T1000 (cell line): ENCODE results near the gene MISP3.

Source experiments
- DNase-seq: peaks from one replicate; lab custom pipeline; 2025; ENCODE audit warnings: mixed read lengths; lab: John Stamatoyannopoulos, UW

Gene MISP3

DNA sequence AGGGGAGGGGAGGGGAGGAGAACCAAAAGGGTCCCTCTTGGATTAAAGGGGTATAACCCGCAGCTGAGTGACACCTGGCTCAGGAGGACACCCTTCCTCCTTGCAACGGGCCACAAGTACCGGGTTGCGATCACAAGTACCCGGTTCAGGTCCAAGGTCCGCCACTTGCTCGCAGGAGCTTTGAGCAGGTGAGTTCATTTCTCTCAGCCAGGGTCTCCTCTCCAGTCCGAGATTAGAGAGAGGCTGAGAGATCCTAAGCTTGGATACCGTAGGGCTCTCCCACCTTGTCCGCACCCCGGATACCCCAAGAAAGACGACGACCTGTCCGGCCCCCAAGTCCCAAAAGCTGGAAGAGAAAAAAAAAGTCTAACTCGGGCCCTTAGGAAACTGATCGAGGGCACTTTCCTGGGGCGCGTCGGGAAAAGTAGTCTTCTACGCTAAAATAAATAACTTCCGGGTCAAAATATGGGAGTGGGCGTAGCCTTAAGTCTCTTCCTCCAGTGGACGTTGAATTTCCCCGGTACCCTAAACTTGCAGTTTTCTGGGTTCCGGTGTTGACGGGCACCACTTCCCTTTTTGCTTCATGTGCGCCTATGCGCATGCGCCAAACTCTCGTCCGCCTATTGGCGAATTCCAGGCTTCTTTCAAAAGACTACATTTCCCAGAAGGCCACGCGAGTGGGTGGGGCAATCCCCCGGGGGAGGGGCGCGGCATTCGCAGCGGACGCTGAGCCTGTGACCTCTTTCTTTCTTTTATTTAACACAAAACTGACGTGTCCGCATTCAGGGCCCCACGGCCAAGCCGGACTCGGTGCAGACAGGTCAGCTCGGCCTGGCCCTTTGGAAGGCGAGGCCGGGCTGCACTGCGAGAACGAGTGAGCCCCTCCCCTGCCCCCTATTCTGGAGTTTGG lies 8.6 kb downstream of the MISP3 start:
- peak; percentile 97 for DNase-seq

DNA sequence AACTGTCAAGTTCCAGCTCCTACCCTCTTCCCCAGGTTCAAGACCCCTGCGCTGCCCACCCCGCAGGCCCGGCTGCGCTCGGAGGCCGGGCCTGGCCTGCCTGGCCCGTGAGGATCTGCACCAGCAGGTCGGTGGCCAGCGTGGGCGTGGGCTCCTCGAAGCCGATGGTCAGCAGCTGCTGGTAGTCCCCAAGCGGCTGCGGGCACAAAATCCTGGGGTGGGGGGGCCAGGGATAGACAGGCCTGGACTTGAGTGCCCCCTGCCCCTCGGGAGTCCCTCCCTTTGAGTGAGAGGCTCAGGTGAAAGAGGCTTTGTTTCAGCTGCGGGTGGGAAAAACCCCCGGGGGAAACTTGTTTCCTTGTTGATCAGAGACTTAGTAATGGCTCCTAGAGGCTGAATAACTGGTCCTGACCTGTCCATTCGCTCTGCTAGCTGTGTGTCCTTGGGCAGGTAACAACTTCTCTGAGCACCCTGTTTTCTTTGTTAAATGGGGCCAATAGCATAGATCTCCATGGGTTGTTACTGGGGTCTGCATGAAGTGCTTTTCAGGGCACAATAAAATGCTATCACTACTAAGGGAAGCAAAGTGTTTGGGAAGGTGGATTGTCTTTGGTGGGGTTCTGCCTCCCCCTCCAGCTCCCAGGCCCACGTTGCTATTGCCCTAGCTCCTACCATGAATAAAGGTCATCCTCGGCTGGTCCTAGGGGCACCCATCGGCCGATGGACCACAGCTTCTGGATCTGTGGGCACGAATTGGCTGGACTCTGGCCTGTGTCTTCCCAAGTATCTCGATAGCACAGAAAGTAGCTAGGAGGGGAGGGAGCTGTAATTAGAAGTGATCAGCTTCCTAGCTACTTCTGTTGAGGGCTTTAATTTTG lies 9.4 kb downstream of the MISP3 start:
- DNase-seq, result no peak

DNA sequence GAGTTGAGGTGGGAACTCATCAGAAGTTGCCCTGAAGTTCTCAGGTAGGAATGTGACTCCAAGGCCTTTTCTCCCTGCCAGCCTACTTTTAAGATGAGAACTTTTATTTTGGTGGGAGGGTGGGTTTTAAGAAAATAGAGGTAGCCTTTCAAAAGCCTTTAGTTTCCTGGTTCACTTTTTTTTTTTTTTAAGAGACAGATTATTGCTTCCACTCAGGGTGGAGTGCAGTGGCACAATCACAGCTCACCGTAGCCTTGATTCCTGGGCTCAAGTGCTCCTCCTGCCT lies 10.0 kb downstream of the MISP3 start:
- DNase-seq, result no peak

DNA sequence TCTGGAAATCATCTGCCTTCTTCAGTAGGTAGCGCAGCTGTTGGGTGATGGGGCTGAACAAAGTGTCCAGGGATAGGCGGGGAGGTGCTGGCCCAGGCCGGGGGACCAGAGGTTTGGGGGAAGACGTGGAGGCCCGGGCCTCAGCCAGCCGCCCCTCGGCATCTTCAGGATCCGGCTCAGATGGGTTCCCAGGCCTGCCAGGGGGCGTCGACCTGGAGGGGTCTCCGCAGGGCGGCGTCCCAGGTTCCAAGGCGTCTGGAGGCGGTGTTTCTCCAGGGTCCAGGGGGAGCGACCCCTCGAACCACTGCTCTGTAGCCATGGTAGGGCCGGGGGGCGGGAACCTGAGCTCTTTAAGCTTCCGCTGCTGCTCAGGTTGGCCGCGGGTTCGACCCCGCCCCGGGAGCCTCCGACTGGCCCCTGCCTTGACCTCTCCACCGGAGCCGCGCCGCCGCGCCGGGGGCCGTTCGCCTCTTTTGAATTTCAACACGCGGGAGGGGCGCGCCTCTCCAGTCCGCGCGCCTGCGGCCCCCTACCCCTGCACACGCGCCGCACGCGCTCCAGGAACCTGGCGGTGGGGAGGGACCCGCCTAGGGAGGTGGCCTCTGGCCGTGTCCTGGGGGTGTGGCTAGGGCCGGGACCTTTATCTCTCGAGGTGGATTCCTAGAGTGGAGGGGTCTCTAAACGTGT lies 12.9 kb downstream of the MISP3 start, which contains the start of gene C19orf67:
Gene C19orf67 (minus strand): TSS at position 475 of the 687 bp plus-strand sequence. CDS start 156 bp downstream, at position 319.
- no peak for DNase-seq

DNA sequence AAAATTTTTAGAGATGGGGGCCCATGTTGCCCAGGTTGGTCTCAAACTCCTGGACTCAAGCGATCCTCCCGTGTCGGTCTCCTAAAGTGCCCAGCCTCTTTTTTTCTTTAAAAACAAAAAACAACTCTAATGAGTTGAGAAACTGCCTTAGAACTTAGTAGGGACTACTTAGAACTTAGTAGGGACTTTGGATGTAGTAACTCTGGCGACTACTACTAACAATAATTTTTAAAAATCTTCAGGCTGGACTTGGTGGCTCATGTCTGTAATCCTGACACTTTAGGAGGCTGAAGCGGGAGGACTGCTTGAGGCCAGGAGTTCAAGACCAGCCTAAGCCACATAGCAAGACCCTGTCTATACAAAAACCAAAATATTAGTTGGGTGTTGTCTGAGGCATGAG lies 13.5 kb downstream of the MISP3 start:
- no peak for DNase-seq

DNA sequence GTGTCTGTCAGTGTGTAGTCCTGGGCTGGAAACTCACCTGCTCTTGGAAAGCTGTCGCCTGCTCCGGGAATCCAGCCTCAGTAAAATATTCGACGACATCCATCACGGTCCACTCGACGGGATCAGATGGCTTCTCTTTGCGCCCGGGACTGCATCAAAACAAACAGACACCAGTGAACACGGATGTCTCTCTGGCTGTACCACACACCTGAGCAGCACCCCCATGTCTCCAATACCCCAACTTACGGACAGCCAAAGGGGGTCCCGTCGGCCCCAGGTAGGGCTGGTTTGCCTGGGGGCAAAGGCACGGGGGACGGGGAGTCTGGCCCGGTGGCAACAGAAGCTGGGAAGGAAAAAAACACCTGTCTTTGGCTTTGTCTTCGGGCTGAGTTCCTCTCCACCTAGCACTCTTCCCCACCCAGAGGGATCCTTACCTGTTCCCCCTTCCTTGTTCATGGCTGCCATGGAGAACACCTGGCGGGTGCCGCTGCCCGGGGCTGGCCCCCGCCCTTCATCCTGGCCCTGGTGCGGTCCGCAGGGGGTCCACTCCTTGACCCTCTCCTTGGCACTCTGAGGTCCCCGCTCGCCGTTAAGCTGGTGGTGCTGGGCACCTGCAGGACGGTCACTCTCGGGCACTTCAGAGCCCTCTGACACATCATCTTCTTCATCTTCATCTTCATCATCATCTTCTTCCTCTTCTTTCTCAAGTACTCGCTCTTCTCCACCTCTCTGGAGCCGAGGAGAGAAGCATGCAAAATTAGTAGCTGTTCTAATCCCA lies 16.2 kb downstream of the MISP3 start:
- DNase-seq, result no peak

DNA sequence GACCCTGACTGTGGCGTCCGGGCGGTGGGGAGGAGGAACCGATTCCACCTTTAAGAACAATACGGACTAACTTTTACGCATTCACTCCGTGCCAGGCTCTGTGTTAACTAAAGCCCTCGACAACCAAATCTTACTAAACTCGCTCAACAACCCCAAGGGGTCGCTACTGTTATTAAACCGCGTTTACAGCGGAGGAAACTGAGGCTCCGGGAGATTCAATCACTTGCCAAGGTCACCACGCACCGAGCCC lies 16.8 kb downstream of the MISP3 start:
- DNase-seq, result no peak

DNA sequence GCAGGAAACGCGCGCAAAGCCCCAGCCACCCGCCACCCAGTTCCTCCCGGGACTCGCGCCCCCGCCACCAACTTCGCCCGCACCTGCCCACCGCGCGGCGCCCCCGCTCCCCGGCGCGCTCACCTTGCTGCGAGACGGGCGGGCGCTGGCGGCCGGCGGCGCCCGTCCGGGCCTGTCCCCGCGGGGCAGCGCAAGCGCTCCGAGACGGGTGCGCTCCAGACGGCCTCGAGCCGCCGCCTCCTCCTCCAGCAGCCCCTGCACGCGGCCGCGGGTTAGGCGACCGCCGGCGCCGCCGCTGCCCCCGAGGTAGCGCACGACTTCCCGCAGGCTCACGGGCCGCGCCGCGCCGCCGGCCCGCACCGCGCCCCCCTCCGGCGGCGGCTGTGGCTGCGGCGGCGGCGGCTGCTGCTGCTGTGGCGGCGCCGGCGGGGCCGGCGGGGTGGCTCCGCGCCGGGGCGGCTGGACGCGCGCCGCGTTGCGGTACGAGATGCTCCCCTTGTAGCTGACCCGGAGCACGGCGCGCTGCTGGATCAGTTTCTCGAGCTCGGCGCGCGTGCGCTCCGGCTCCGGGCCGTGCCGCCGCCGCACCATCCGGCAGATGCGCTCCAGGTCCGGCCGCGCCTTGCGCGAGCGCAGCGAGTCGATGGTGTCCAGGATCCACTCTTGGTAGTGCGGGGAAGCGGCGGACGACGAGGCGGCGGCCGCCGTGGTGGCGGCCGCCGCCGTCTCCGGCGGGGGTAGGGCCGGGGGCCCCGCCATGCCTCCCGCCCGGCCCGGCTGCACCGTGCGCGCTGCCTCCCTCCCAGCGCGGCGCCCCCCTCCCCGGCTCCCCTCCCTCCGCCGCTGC lies 17.3 kb downstream of the MISP3 start:
- DNase-seq, result no peak

DNA sequence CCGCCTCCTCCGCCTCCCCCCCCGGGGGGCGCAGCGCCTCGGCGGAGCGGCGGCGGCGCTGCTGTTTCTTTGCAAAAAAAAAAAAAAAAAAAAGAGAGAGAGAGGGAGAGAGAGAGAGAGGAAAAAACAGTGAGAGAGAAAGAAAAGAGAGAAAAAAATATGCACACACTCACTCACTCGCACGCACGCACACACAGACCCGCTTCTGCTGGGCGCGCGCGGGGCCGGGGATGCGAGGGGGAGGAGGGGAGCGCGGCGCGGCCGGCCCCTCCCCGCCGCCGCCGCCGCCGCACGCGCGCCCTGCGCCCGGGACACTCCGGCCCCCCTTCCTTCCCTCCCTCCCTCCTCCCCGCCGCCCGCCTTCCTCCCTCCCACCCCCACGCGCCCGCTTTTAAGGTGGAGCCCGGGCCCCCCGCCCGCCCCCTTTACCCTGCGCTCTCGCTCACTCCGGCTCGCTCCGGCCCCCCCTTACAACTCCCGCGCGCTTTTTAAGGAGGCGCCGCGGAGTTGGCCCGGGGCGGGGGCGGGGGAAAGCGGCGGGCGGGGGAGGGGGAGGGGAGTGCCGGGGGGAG lies 18.0 kb downstream of the MISP3 start, which contains the start of gene SAMD1:
Gene SAMD1 (minus strand): TSS at position 243 of the 572 bp plus-strand sequence.
- peak; percentile 52 for DNase-seq

DNA sequence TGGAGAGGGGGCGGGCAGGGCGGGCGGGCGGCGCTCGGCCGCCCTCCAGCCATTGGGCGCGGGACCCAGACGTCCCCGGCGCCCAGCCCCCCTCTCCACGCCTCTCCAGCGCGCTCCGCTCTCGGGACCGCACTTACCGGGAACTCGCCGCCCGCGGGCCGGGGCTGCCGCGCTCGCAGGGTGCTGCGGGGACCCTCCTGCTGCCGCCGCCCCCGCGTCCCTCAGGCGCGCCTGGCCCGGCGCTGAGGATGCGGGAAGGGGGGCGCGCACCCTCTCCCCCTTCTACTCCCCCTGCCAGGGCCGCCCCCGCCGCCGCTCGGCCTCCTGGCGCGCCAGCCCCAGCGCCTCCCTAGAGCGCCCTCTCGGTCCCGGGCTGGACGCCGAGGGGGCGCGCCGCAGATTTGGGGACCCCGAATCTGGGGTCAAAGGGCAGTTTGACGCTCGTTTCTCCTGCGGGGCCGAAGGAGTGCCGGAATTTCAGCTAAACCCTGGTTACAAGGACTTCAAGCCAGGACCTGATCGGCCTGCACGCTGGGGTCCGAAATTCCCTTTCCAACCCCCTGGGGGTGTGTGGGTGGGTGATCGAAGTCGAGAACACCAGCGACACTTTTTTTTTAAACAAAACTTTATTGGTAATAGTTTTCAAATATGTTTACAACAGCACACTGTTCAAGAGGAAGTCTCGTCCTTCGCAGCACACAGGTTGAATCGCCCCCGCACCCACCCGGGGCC lies 18.7 kb downstream of the MISP3 start:
- peak; percentile 41 for DNase-seq

DNA sequence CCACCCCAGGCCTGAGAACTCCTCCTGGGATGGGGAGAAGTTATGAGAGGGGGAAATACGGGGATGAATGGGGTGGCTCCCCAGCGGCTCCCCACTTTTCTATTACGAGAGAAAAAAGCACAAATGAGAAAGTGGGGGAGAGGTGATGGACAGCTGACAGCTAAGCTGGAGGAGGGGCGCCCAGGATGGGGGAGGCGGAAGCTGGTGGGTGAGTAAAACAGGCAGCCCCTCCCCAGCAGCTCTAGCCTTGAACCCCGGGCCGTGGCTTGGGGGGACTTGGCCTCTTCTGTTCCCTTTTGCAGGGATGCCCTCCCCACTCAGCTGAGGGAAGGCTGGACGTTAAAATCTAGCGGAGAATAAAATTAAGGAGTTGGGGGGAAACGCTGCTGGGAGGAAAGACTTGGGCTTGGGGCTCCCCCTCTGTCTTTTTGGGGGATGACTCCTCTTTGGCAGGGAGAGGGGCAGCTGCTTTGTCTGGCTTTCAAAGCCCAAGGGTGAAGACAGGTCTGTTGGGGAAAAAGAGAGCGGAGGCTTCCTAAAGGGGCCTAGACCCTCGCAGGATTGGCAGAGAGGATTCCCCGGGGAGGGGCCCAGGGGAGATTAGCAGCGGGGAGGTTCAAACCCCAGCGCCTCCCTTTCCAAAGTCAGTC lies 19.4 kb downstream of the MISP3 start:
- no peak for DNase-seq

DNA sequence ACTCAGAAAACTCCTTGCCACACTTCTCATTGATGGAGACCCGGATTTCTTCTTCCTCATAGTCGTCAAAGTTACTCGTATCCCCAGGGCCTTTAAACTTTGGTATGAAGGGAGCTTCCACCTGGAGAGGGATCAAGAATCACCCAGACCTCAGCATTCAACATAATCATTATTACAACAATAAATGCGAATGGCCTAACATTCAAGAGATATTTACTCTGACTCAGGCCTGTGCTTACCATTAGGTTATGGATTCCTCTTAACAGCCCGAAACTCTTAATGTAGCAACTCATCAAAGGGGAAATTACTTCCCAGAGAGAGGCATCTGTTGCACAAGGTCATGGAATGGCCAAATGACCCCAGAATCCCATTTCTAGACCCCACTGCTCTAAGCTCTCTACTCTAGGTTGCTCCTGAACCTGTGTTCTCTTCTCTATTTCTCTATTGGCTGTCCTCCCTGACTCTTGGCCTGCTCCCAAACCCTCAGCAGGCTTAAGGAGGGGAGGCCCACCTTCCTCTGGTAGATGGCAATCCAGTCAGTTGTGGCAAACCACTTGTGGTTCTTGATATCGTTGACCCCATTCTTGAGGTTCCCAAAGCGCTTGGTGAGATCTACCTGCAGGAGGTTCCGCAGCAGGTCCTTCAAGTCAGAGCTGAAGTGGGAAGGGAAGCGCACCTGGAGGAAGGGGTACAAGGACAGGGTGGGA lies 20.7 kb downstream of the MISP3 start:
- no peak for DNase-seq

DNA sequence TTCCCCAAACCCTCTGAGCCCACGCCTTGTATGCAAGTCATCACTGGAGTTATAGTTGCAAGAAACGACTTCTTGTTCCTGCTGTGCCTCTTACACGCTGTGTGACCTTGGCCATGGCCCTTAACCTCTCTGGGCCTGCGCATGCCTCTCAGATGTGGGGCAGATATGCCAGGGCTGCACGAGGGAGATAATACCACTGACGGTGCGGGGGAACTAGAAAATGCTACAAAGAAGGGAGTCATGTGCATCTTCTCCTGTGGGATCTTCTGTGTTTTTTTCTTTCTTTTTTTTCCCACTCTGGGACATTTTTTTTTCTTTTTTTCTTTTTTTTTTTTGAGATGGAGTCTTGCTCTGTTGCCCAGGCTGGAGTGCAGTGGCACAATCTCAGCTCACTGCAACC lies 22.3 kb downstream of the MISP3 start:
- DNase-seq, result no peak

DNA sequence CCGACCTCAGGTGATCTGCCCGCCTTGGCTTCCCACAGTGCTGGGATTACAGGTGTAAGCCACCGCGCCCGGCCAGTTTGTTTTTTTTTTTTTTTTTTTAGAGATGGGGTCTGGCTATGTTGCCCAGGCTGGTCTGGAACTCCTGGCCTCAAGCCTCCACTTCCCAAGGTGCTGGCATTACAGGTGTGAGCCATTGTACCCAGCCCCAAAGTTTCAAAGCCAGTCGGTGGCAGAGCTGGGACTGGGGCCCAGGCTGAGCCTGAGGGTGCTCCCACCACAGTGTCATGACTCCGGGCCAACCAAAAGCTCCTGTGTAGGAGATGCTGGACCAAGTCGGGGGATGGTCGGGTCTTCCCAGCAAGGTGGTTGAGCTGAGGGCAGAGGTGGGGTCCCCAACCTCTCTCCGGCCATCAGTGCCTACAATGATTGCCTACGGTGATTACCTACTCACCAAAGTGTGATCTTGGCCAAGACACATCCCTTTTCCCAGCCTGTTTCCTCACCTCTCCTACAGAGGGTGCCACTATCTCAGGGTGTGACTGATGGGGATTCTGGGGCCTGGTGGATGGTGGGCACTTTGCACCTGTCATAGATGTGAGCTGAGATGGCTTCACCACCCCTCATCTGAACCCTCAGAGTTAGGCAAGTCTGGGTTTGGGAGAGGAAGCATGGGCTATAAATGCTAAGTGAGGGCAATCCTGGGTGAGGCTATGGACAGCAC lies 23.8 kb downstream of the MISP3 start:
- no peak for DNase-seq

DNA sequence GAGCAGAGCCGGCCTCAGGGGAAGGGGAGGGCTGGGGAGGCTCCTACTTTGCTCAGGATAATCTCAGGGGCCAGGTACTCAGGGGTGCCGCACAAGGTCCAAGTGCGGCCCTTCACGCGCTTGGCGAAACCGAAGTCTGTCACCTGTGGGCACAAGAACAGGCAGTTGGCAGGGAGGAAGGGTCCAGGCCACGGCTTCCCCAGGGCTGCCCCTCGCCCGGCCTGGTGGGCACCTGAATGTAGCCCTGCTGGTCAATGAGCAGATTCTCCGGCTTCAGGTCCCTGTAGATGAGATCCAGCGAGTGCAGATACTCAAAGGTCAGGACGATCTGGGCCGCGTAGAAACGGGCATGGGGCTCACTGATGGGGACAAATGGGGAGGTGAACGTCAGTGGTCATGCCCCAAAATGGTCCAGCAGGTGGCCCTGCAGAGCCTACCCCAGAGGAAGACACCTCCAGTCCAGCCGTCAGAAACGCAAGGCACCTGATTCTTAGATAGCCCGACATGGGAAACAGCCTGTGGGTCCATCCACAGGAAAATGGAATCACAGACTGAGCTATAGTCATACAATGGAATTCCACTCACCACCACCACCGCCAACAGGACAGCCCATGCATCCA lies 25.1 kb downstream of the MISP3 start:
- DNase-seq, result no peak

DNA sequence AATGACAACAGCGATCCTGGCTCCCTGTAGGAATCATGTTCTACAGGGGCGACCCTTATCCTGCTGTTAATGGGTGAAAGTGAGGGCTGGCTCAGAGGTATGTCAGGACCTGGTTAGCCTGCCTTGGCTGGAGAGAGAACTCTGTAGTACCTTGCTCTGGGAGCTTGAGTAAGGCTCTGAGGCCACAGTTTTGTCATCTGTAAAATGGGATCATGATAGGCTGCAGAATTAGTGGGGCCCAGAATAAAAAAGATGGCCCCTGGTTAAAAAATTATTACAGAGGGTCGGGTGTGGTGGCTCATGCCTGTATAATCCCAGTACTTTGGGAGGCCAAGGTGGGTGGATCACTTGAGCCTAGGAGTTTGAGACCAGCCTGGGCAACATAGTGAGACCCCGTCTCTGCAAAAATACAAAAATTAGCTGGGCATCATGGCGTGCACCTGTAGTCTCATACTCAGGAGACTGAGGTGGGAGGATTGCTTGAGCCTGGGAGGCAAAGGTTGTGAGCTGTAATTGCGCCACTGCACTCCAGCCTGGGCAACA lies 28.5 kb downstream of the MISP3 start:
- no peak for DNase-seq

DNA sequence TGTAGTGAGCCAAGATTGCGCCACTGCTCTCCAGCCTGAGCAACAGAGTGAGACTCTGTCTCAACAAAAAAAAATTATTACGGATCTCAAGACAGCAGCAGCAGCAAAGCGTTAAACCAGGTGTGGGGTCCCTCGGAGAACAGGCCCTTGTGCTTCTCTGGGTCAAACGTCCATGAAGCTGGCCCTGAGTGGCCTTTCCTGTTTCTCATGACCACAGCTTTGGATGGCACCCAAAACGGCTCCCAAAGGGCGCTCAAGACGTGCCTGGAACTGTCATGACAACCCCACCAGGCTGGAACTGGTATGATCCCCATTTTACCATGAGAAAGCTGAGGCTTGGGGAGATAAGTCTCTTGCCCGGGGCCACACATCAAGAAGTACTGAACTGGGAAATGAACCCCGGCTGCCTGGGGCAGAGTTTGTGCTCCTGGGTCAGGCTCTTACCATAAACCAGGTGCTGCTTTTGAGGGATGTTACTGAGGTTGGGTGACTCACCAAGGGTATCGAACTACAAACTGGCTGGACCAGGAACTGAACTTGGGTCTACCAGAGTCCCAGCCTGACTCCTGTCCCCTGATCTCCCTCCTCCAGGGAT lies 29.6 kb downstream of the MISP3 start:
- no peak for DNase-seq
